ENCODE results near the gene CRIP2. TPM values are rescaled to one million over a fixed set of nuclear protein-coding genes. Genes with fewer than 3 reads are reported as not detected.

The CRIP2 gene
- total and polyA plus RNA-seq, 2 of the 8 experiments (the other 6 are each of a cell fraction or from before 2014, with no cell fraction given) = 4.2 to 13.5 TPM

GRCh38 chr14:105440992-105441391, 33.6 kb upstream of the CRIP2 start (continued):
- TF ChIP-seq SAP30 (IDR thresholded peaks at IDR 0.05; ENCODE audit: insufficient read depth, insufficient replicate concordance, low read length) (no peak), BRCA1 (IDR thresholded peaks at IDR 0.05; ENCODE audit: low read depth, low read length) (no peak), CBX8 (IDR thresholded peaks at IDR 0.05; ENCODE audit: borderline replicate concordance, low read depth, low read length) (no peak), EZH2 (IDR thresholded peaks at IDR 0.05; ENCODE audit: low read depth, low read length, severe bottlenecking) (no peak), SIX5 (IDR thresholded peaks at IDR 0.05; ENCODE audit: low read depth, low read length) (no peak), SRF (IDR thresholded peaks at IDR 0.05; ENCODE audit: low read depth, low read length) (no peak), E2F6 (IDR thresholded peaks at IDR 0.05) (no peak), TCF12 (IDR thresholded peaks at IDR 0.05; ENCODE audit: low read depth, low read length) (no peak)
